NCI-H2107 treated with DMSO at 0.1 percent for 48 hours (cell line): ENCODE measurements around the gene ASH1L.
"Not testable (repeated sequence)": the region's sequence is repeated elsewhere in the genome, so short reads cannot be mapped to it uniquely, and the experiment has no call there.

Experiments used
- DNase-seq: peaks from one replicate; lab custom pipeline; 2025; ENCODE audit not compliant: unreplicated experiment; lab: John Stamatoyannopoulos, UW

The ASH1L gene

DNA sequence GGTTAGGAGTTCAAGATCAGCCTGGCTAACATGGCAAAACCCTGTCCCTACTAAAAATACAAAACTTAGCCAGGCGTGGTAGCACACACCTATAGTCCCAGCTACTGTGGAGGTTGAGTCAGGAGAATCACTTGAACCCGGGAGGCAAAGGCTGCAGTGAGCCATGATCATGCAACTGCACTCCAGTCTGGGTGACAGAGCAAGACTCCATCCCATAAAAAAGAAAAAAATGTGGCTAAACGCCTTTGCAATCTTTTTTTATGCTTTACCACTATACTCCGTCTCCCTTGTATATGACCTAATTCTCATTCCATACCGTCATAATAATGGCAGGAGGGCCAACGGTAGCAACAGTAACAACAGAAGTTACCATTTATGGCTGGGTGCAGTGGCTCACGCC lies 109.5 kb downstream of the ASH1L start:
- DNase-seq = no peak

DNA sequence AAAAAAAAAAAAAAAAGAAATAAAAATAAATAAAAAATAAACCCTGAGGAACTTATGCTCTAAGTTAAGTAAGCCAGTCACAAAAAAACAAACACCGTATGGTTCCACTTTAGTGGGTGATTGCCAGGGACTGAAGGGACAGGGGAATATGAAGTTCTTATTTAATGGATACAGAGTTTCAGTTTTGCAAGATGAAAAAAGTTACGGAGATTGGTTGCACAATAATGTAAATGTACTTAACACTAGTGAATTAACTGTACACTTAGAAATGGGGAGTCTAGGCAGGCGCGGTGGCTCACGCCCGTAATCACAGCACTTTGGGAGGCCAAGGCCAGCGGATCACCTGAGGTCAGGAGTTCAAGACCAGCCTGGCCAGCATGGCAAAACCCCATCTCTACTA lies 111.4 kb downstream of the ASH1L start:
- DNase-seq = no peak

GRCh38 chr1:155442431-155442830 lies 120.2 kb downstream of the ASH1L start:
- DNase-seq = not testable (repeated sequence)

DNA sequence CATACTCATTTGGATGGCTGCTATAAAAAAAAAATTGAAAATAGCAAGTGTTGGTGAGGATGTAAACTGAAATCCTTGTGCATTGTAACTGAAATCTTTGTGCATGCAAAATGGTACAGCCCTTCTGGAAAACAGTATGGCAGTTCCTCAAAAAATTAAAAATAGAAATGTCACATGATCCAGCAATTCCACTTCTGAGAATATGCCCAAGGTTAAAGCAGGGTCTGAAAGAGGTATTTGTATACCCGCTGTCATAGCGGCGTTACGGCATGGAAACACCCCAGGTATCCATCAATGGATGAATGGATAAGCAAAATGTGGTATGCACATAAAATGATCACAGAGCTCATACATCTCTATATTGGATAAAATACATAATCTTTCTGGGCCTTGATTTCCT lies 125.2 kb downstream of the ASH1L start:
- DNase-seq = no peak

GRCh38 chr1:155433831-155434389 lies 128.7 kb downstream of the ASH1L start:
- DNase-seq = not testable (repeated sequence)

- DNase-seq = not testable (repeated sequence)
These were observed 129.3 kb downstream of the ASH1L start for GRCh38 chr1:155433128-155433830.

- DNase-seq = no peak
These were observed 138.5 kb downstream of the ASH1L start for GRCh38 chr1:155424091-155424490.

DNA sequence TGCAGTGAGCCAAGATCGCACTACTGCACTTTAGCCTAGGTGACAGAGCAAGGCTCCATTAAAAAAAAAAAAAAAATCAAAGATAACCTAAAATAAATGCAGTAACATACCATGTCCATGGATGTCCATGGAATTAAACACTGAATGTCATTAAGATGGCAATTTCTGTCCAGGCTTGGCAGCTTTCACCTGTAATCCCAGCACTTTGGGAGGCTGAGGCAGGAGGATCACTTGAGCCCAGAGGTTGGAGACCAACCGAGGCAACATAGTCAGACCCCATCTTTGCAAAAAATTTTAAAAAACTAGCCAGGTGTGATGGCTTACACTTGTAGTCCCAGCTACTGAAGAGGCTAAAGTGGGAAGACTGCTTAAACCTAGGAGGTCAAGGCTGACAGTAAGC lies 141.8 kb downstream of the ASH1L start:
- no peak for DNase-seq

- not testable (repeated sequence) for DNase-seq
These were observed 150.8 kb downstream of the ASH1L start for GRCh38 chr1:155411840-155412239.

DNA sequence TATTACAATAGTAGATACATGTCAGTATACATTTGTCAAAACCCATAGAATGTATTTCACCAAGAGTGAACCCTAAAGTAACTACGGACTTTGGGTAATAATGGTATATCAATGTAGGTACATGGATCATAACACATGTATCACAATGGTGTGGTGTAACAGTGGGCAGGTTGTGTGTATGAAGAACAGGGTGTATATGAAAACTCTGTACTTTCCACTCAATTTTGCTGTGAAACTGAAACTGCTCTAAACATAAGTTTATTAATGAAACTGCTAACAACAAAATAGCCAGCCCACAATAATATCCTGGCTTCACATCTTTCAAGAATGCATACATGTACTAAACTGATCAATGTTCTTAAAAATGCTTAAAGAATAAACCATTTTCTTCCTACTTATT lies 151.7 kb downstream of the ASH1L start:
- no peak for DNase-seq

- DNase-seq = no peak
These were observed 165.6 kb downstream of the ASH1L start for GRCh38 chr1:155396874-155397476.

- no peak for DNase-seq
These were observed 169.6 kb downstream of the ASH1L start for GRCh38 chr1:155392898-155393411.

DNA sequence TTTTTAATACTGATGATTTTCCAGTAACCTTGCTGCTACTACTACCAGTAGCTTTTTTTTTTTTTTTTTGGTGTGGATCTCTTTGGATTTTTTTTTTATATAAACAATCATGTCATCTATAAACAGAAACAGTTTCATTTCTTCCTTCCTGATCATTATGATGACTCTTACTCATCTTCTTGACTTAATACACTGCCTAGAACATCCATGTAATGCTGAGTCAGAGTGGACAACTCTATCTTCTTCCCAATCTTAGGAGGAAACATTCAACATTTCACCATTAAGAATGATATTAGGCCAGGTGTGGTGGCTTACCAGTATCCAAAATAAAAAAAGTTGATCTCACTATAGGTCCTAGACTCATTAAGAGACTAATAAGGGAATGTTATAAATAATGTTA lies 172.8 kb downstream of the ASH1L start:
- DNase-seq = no peak

DNA sequence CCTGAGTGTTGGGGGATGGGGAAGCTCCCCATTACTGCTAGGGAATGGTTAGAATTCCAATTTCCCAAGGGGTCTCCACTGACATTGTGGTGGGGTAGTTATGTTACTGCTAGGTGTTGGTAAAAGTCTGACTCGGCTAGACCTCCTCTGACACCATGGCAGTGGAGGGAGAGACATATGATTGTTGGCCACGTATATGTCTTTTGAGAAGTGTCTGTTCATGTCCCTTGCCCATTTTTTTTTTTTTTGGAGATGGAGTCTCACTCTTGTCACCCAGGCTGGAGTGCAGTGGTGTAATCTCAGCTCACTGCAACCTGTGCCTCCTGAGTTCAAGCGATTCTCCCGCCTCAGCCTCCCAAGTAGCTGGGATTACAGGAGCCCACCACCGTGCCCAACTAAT lies 176.8 kb downstream of the ASH1L start:
- not testable (repeated sequence) for DNase-seq

GRCh38 chr1:155383406-155383805 lies 179.2 kb downstream of the ASH1L start:
- DNase-seq = no peak

- peak; percentile 11 for DNase-seq
These were observed 182.9 kb downstream of the ASH1L start for GRCh38 chr1:155379631-155380090.

DNA sequence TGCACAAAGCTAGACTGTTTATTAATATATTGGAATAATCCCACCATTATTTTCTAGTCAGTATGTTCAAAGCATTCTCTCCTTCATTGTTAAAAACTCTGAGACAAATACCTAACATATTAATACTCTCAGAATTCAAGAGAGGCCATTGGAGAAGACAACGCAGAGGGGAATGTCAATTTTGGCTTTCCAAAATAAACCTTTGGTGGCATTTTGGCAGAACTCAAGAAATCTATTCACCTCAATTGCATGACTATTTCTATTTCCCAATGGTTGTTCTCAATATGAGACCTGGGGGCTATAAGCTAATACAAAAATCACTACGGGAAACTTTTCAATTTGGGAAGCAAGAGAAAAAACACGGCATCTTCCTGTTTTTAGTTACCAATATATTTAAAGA lies 183.4 kb downstream of the ASH1L start:
- DNase-seq = no peak

GRCh38 chr1:155360051-155360450 lies 202.6 kb downstream of the ASH1L start:
- DNase-seq = no peak

- DNase-seq = no peak
These were observed 210.0 kb downstream of the ASH1L start for GRCh38 chr1:155352631-155353030.

- DNase-seq = no peak
These were observed 219.8 kb downstream of the ASH1L start for GRCh38 chr1:155342842-155343241.

DNA sequence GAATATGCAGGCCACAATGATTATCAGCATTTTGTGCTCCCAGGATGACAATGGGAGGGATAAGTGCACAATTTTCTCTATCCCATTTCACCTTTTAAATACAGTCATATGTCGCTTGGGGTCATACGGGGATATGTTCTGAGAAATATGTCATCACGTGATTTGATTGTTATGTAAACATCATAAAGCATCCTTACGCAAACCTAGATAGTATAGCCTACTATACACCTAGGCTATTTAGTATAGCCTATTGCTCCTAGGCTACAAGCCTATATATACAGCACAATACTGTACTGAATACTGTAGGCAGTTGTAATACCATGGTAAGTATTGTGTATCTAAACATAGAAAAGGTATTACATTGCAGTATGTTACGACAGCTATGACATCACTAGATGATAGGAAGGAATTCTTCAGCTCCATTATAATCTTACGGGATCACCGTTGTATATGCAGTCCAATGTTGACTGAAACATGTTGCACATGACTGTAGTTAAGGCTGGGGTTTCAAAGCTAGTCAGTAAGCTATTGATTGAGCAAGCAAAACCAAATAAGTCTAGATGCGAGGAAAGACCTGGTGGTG lies 223.0 kb downstream of the ASH1L start:
- no peak for DNase-seq

- DNase-seq = no peak
These were observed 227.6 kb downstream of the ASH1L start for GRCh38 chr1:155334962-155335361.
